GM12892 (cell line): Measurements from ENCODE around the gene PDX1.

Experiments used
- POLR2A ChIP-seq: IDR thresholded peaks from 2 replicates; pipeline ENCODE4 v1.6.1; 2011; ENCODE audit warnings: low read depth, low read length, control low read depth
- POLR2AphosphoS5 ChIP-seq: IDR thresholded peaks from 2 replicates; pipeline ENCODE4 v1.6.1; 2011; ENCODE audit warnings: low read depth, low read length, control low read depth

- TF ChIP-seq POLR2A (no peak), POLR2AphosphoS5 (no peak)
These were observed 23.1 kb upstream of the PDX1 start for GRCh38 chr13:27896726-27897125.
